Measurements from ENCODE around the gene PCBP3.
"Not testable (repeated sequence)": the region's sequence is repeated elsewhere in the genome, so short reads cannot be mapped to it uniquely, and the experiment has no call there.

PCBP3 gene

GRCh38 chr21:45940621-45941337, 297.3 kb downstream of the PCBP3 start:
- no peak for DNase-seq

GRCh38 chr21:45941338-45941710, 297.8 kb downstream of the PCBP3 start:
- DNase-seq, result no peak

- no peak for DNase-seq
Measured at GRCh38 chr21:45941717-45942546, 298.4 kb downstream of the PCBP3 start.

GRCh38 chr21:45942755-45943629, 299.5 kb downstream of the PCBP3 start:
- no peak for DNase-seq

GRCh38 chr21:45943630-45944540, 300.4 kb downstream of the PCBP3 start:
- no peak for DNase-seq

DNA sequence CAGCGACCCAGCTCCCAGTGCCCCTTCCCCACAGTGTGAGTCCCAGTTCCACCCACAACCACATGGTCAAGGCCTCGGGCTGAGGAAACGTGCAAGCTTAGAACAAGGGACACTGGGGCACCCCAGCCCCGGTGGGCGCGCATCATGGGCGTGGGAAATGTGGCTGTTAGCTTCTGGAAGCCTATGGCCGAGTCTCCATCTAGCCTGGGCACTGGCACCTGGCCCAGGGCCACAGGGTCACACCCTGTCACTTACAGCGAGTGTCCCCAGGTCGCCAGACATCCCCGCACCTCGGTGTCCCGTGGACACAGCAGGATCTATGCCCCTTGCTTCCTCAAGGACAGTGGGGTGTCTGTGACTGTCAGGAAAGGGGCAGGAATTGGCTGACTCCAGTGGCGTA, 301.1 kb downstream of the PCBP3 start:
- DNase-seq, result no peak

- DNase-seq, result no peak
Measured at GRCh38 chr21:45945066-45945867, 301.7 kb downstream of the PCBP3 start.

- DNase-seq, result no peak
Measured at GRCh38 chr21:45945868-45946210, 302.3 kb downstream of the PCBP3 start.

DNA sequence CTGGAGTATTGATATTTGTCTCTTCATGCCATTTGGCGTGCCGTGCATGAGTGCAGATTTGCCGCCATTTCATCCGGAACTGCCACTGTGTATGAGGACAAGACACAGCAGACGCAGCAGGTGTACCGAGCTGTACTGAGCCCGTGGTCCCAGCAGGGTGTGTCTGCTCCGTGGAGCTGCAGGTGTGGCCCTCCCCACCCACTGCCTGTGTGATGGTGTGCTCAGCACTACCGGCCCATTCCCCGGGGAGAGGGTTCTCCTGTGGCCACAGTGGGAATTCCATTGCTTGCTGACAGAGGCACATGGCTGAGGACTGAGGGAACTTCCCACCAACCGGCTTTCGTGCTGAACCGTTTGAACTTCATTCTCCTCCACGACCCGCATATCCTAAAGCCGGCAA, 303.8 kb downstream of the PCBP3 start:
- no peak for DNase-seq

DNA sequence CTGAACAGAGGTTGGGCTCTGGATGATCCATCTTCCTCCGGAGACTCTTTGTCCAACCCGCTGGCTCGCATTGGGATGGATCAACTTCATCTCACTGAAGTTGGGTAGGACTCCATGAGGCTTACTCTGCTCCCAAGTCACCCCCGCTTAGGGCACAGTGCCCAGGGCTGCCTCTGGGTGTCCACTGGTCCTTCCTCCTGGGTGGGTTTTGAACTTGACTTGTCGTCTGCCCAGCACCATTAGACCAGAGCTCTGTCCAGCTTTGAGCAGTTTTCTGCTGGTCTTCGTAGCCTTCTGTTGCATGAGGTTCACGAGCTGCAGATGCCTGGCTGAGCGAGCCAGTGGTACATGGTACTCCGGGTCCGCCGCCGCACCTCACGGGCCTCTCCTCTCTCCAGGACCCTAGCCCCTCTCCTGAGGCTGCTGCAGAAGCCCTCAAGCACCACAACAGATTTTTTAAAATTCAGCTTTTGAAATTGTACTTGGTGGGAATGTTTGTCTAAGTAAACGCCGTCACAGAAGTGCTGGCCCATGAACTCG, 304.3 kb downstream of the PCBP3 start:
- no peak for DNase-seq

GRCh38 chr21:45948576-45949141, 305.1 kb downstream of the PCBP3 start:
- DNase-seq, result no peak

DNA sequence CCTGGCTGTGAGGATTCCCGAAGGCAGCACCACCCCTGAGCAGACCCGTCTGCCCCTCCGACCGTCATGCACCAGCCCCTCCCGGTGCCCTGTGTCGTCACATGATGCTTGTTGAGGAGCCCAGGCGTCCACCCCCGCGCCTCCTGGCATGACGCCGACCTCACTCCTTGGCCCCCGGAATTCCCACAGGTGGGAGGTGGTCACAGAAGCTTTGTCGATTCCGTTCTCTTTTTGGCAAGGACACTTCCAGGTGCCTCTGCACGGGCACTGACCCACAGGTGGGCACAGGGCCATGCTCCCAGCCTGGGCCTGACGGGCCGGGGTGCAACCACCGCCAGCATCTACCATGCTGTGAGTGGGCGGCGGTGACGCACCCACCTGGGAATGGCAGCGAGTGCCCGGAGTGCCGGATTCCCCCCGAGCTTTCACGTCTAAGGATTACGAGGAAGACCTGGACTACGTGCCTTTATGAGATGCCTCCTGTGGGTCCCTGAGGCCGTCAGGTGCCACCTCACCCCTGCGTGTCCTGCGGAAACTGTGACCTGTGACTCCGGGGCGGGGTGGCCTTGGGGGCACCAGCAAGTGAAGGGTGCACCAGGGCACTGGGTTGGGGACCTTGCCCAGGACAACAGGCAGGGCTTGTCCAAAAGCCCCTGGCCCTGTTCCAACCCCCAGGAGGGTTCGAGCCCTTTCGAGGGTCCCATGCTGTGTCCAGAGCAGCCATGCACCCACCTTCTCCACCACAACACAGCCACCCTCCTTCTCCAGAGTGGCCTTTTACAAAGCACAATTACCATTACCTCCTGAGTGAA, 306.6 kb downstream of the PCBP3 start:
- no peak for DNase-seq

- peak; percentile 72 for DNase-seq
Measured at GRCh38 chr21:45950740-45951515, 307.4 kb downstream of the PCBP3 start.

DNA sequence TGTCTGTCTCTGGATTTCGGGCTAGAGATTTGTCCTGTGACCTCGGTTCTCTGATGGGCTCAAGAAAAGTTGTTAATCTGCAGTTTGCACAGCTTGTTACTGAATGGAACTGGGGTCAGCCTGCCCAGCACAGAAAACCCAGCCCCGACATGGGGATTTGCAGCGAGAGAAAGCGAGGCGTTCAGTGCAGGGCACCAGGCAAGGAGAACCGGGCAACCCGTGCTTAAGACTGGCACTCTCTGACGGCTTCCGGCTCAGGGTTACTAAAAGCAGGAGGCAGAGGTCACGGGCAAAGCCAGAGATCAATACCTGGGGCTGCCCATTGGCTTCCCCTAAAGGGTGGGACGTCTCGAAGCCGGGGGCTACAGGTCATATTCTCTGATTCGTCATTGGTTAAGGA, 308.2 kb downstream of the PCBP3 start:
- no peak for DNase-seq

GRCh38 chr21:45952527-45952926, 309.0 kb downstream of the PCBP3 start:
- DNase-seq, result not testable (repeated sequence)

- DNase-seq, result no peak
Measured at GRCh38 chr21:45952974-45953373, 309.4 kb downstream of the PCBP3 start.

DNA sequence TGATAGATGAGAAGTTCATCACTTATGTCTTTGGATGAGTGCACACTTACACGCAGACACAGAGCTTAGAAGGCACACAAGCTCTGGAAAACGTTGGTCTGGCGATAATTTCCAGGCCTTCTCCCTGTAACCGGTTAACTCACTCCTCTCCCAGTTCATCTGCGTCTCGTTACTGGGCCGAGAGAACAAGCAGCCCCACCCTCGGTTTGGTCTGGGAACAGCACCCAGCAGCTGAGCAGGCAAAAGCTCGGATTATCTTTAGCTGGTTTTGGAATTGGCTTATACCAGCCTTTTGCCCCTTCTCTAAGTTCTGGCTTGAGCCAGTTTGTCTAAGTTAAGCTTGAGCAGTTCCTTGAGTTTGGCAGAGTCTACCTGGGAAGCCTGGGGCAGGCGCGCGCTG, 310.7 kb downstream of the PCBP3 start:
- no peak for DNase-seq

DNA sequence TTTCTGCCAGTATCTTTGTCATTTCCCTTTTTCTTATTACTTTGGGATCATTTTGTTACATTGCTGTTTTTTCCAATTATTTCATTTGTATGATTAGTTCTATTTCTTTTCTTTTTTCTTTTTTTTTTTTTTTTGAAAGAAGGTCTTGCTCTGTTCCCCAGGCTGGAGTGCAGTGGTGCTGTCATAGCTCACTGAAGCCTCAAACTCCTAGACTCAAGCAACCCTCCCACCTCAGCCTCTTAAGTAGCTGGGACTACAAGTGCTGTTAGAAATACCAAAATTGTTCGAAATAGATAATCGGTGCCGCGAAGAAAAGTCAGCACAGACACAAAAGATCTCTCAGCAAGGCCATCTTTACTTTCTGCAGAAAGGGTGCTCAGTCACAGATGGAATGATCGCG, 311.4 kb downstream of the PCBP3 start:
- DNase-seq, result no peak

- DNase-seq, result no peak
Measured at GRCh38 chr21:45957551-45957950, 314.0 kb downstream of the PCBP3 start.
